Ascending aorta (tissue), 2 donors: ENCODE measurements around the gene APOH. TPM values are rescaled to one million over a fixed set of nuclear protein-coding genes. Genes with fewer than 3 reads are reported as not detected.

Source experiments
- DNase-seq, 2 donors: peaks; one replicate each; pipeline ENCODE4 v3.0.0-alpha.2; 2019; ENCODE audit warnings: low spot score in 2 of 2
- H3K27ac ChIP-seq, 2 donors: fragments of 200-600 bp; sonication (generic); one replicate each; pipeline ENCODE4 v1.5.1; 2016 to 2017; ENCODE audit warnings: mild to moderate bottlenecking in 1 of 2
- H3K27me3 ChIP-seq: fragments of 200-600 bp; sonication (generic); one replicate; pipeline ENCODE4 v1.5.1; 2017
- H3K36me3 ChIP-seq, 2 donors: fragments of 200-600 bp; sonication (generic); one replicate each; pipeline ENCODE4 v1.5.1; 2016
- H3K4me1 ChIP-seq, 2 donors: fragments of 200-600 bp; sonication (generic); one replicate each; pipeline ENCODE4 v1.5.1; 2016 to 2017; ENCODE audit warnings: mild to moderate bottlenecking in 1 of 2
- H3K4me3 ChIP-seq, 2 donors: fragments of 200-600 bp; sonication (generic); one replicate each; pipeline ENCODE4 v1.5.1; 2016 to 2017; ENCODE audit warnings: mild to moderate bottlenecking in 1 of 2
- H3K9me3 ChIP-seq, 2 donors: fragments of 200-600 bp; sonication (generic); one replicate each; pipeline ENCODE4 v1.5.1; 2016
- intact Hi-C: fragments of 100-400 bp; cut with DNase I; formaldehyde crosslinking; loops from one replicate; pipeline ENCODE4 v1.15.1; 2023
- total RNA-seq: library from RNA; depleted of rRNA; stranded (reverse); fragments of >200 nt; gene quantifications from one replicate; pipeline ENCODE4 v1.1.0, GENCODE V29; 2016
- TF ChIP-seq, protein P1 (sequence below), 3 experiments: fragments of 200-600 bp in 2 of 3; fragments of 450-650 bp in 1 of 3; sonication (generic) in 2 of 3; IDR thresholded peaks; one replicate each; pipeline ENCODE4 v1.5.1; 2016 to 2019; ENCODE audit warnings: antibody characterized with exemption in 3 of 3, mild to moderate bottlenecking in 1 of 3, moderate library complexity in 1 of 3

The APOH gene, protein sequence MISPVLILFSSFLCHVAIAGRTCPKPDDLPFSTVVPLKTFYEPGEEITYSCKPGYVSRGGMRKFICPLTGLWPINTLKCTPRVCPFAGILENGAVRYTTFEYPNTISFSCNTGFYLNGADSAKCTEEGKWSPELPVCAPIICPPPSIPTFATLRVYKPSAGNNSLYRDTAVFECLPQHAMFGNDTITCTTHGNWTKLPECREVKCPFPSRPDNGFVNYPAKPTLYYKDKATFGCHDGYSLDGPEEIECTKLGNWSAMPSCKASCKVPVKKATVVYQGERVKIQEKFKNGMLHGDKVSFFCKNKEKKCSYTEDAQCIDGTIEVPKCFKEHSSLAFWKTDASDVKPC
- total RNA-seq: 4.7 TPM

DNA sequence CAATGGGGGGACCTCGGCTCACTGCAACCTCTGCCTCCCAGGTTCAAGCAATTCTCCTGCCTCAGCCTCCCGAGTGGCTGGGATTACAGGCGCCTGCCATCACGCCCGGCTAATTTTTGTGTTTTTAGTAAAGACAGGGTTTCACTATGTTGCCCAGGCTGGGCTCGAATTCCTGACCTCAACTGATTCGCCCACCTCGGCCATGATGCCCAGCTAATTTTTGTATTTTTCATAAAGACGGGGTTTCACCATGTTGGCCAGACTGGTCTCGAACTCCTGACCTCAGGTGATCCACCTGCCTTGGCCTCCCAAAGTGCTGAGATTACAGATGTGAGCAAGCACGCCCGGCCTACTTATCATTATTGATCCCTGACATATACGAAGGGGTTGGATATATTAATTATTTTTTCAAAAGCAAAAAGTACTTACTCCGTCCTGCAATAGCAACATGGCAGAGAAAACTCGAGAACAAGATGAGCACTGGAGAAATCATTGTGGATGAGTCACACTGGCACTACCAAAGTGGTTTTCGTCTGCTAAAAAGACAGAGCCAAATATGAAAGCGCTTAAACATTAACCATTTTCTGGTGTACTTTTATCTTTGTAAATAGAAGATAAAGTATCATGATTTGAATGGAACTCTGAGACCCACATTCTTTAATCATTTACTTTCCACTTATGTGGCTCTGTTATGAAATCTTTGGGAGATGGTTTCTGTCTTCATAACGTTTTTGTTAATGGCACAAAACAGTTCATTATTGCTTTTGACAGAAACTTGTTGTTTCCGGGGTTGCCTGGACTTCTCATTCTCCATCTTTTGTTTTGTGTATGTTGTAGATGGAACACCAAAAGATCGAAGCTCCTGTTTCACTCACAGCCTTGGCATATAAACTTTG, at the start of gene APOH:
Gene APOH, minus strand, starts transcription at position 529 of the 896 bp plus-strand sequence. Its CDS starts 36 bp downstream, at position 493.
- intact Hi-C loops: no loop called here

DNA sequence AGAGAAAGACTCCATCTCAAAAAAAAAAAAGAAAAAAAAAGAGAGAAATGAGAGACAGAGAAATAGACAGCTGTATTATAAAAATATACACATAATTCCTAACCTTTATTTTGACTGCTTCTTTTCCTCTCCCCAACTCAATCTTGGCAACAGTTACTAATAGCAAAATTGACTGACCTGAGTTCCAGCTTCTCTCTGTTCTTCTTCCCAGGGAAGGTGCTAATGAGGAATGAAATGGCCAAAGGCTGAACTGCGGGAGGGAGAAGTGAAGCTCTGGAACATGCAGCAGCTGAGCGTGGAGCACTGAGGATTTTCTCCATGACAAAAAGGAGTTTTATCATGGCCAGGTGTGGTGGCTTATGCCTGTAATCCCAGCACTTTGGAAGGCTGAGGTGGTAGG, 48.0 kb upstream of the APOH start:
- no peaks in the 10 kb centered on the region for H3K36me3 ChIP-seq
- no peaks in the 10 kb centered on the region for H3K4me1 ChIP-seq
- DNase-seq: no peak
- TF ChIP-seq, protein P1, sequence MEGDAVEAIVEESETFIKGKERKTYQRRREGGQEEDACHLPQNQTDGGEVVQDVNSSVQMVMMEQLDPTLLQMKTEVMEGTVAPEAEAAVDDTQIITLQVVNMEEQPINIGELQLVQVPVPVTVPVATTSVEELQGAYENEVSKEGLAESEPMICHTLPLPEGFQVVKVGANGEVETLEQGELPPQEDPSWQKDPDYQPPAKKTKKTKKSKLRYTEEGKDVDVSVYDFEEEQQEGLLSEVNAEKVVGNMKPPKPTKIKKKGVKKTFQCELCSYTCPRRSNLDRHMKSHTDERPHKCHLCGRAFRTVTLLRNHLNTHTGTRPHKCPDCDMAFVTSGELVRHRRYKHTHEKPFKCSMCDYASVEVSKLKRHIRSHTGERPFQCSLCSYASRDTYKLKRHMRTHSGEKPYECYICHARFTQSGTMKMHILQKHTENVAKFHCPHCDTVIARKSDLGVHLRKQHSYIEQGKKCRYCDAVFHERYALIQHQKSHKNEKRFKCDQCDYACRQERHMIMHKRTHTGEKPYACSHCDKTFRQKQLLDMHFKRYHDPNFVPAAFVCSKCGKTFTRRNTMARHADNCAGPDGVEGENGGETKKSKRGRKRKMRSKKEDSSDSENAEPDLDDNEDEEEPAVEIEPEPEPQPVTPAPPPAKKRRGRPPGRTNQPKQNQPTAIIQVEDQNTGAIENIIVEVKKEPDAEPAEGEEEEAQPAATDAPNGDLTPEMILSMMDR (IDR thresholded peaks at IDR 0.05): no peak
- H3K9me3 ChIP-seq: no peaks in the 10 kb centered on the region
- no peak overlapping the region for H3K4me3 ChIP-seq
- H3K27ac ChIP-seq: no peak overlapping the region
- intact Hi-C loops: no loop called here
- H3K27me3 ChIP-seq: no peaks in the 10 kb centered on the region

More for the DNA sequence above, at the start of gene APOH:
- H3K4me3 ChIP-seq: no peak within 1 kb of the TSS
- no peaks in the 10 kb centered on the region for H3K9me3 ChIP-seq
- TF ChIP-seq, protein P1 (IDR thresholded peaks at IDR 0.05): no peak
- H3K27me3 ChIP-seq: no peaks in the 10 kb centered on the region
- no peak within 1 kb of the TSS for H3K27ac ChIP-seq
- no peak for DNase-seq
- no peaks in the 10 kb centered on the region for H3K4me1 ChIP-seq
- no peaks in the 10 kb centered on the region for H3K36me3 ChIP-seq

DNA sequence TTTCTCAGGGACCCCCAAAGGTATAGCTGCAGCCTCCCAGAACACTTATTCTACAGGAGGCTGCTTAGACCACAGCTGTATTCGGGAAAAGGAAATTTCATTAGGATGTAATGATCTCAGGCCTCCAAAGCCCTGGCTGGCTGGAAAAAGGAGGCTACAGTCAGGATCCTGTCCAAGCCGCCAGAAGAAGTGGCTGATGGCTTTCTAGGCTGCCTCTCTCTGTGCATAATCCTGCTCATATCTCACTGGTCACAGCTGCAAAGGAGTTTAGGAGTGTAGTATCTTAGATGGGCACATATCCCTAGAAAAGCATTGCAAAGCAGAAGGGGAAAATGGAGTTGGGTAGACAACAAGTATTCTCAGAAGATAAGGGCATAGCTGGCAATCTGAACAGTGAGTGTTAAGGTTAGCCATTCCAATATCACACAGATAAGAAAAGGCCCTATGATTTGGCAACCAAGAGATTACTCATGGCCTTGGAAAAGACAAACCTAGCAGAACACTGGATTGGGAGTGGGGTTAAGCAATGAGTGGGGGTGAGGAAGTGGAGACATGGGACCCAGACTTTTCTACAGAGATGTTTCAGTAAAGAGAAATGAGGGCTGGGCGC, 47.2 kb upstream of the APOH start:
- DNase-seq: no peak
- Histone ChIP-seq H3K4me1 (no peaks in the 10 kb centered on the region), H3K9me3 (no peaks in the 10 kb centered on the region), H3K27me3 (no peaks in the 10 kb centered on the region), H3K27ac (no peak overlapping the region), H3K36me3 (no peaks in the 10 kb centered on the region), H3K4me3 (no peak overlapping the region)
- intact Hi-C loops: no loop called here
- TF ChIP-seq, protein P1 (IDR thresholded peaks at IDR 0.05): no peak

DNA sequence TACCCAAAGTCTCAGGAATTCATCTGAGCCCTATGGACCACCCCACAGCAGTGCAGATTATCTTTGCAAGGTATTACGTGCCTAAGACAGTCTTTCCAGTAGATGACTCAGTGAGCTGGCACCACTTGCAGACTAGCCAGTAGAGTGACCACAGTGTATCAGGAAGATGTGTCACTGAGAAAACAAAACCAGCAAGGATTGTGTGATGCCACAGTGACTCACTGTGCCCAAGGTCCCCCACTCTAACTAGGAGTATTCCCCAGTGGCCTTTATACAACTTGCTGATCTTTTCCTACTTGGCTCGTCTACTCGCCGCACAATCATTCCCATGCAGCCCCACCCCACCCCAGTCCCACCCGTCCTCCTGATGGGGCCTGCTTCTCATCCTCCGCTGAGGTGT, 46.4 kb upstream of the APOH start:
- intact Hi-C loops: no loop called here
- H3K27ac ChIP-seq: no peak overlapping the region
- DNase-seq: peak; percentile 24 to 65
- H3K27me3 ChIP-seq: no peaks in the 10 kb centered on the region
- no peaks in the 10 kb centered on the region for H3K4me1 ChIP-seq
- no peak overlapping the region for H3K4me3 ChIP-seq
- no peaks in the 10 kb centered on the region for H3K9me3 ChIP-seq
- TF ChIP-seq, protein P1 (IDR thresholded peaks at IDR 0.05): no peak
- no peaks in the 10 kb centered on the region for H3K36me3 ChIP-seq

DNA sequence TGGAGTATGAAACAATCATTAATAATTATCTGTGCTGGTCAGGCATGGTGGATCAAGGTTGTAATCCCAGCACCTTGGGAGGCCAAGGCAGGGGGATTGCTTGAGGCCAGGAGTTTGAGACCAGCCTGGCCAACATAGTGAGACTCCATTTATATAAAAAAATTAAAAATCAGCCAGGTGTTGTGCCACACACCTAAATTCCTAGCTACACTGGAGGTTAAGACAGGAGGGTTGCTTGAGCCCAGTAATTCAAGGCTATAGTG, 44.3 kb upstream of the APOH start:
- Histone ChIP-seq H3K4me1 (no peaks in the 10 kb centered on the region), H3K27me3 (no peaks in the 10 kb centered on the region), H3K27ac (no peak overlapping the region), H3K4me3 (no peak overlapping the region), H3K9me3 (no peaks in the 10 kb centered on the region), H3K36me3 (no peaks in the 10 kb centered on the region)
- TF ChIP-seq, protein P1 (IDR thresholded peaks at IDR 0.05): no peak
- intact Hi-C loops: no loop called here
- no peak for DNase-seq
